HG02678 (cell line): ENCODE results near the gene ERVV-1.
"Not testable (repeated sequence)": the region's sequence is repeated elsewhere in the genome, so short reads cannot be mapped to it uniquely, and the experiment has no call there.

ENCODE experiments used
- ATAC-seq: cut with Tn5 transposase; IDR thresholded peaks from one replicate; pipeline ENCODE4 v1.9.1; 2021; ENCODE audit warnings: mild to moderate bottlenecking, moderate library complexity; ENCODE audit not compliant: unreplicated experiment

ERVV-1 gene, protein sequence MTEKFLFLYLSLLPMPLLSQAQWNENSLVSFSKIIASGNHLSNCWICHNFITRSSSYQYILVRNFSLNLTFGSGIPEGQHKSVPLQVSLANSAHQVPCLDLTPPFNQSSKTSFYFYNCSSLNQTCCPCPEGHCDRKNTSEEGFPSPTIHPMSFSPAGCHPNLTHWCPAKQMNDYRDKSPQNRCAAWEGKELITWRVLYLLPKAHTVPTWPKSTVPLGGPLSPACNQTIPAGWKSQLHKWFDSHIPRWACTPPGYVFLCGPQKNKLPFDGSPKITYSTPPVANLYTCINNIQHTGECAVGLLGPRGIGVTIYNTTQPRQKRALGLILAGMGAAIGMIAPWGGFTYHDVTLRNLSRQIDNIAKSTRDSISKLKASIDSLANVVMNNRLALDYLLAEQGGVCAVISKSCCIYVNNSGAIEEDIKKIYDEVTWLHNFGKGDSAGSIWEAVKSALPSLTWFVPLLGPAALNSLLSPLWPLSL

DNA sequence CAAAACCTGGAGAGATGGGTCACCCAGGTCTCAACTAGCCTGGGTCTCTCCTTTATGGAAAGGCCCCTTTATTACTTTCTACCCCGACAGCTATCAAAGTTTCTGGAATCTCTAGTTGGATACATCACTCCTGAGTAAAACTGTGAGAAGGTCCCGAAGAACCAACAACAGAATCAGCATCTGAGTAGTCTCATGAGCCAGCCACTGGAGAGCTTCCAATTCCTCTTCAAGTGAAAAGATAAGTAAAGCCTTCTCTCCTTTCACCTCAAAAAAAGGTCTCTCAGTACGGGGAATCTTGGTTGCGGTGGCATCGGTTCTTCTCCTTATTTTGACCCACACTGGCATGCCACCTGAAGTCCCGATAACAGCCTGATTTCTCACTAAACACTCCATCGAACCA is at the start of gene ERVV-1:
ERVV-1 (plus strand) TSS at position 301 of the 400 bp plus-strand sequence. CDS start 170 bp downstream, outside the sequence.
- no peak for ATAC-seq

DNA sequence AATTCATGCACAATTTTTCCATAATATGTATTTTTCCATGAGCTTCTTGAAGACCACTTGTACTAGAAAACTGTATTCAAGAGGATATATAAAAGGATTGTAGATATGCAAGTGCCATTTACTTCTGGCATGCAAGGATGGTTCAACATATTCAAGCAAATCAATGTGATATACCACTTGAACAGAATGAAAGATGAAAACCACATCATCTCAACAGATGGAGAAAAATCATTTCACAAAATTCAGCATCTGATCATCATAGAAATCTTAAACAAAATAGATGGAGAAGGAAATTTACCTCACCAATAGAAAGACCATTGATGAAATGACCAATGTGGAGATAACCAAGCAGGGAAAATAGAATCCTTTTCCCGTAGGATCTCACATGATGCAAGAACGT is 45.9 kb upstream of the ERVV-1 start:
- no peak for ATAC-seq

DNA sequence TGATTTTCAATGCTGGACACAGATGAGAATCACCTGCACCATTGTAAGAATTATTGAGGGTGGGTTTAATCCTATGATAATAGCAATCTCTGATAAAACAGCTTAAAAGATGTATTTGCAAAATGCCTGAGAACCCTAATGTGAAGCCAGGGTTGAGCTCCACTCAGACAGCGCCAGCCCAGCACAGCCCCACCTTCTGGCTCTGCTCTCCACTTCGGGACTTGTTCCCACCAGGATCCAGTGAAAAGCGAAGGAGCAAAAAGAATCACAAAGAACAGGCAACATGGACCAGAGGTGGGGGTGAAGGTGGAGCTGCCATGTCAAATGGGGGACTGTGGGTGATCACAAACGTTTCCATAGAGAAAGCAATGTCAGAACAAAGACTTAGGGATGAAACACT is 32.4 kb upstream of the ERVV-1 start:
- ATAC-seq, result no peak

DNA sequence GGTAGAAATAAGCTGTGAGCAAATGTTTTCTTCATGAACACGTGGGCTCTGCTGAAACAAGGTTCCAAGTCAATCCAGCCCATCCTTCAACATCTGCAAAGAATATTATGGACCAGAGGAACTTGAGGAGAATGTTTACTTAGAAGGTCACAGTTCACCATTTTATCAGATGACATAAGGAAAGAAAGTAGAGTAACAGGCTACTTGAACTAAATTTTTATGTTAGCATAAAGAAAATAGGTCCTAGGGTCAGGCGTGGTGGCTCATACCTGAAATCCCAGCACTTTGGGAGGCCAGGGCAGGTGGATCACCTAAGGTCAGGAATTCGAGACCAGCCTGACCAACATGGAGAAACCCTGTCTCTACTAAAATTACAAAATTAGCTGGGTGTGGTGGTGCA is 30.6 kb upstream of the ERVV-1 start:
- not testable (repeated sequence) for ATAC-seq

- no peak for ATAC-seq
These were observed 26.5 kb upstream of the ERVV-1 start for GRCh38 chr19:52987221-52987620.

DNA sequence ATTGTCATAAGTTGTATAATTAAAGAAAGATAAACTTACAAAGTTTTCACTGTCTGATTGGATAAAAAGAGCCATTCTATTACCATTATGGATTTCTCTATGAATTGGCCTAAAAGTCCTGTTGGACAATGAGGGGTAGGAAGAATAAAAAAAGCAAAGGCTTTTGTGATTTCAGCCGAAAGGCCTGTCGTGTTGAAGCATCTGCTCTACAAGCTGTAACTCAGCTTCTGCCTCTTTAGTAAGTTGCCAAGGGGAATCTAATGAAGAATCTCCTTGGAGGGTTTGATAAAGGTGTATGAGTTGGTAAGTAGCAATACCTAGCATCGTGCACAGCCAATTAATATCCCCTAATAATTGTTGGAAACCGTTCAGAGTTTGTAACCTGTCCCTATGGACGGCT is 25.2 kb upstream of the ERVV-1 start:
- no peak for ATAC-seq

DNA sequence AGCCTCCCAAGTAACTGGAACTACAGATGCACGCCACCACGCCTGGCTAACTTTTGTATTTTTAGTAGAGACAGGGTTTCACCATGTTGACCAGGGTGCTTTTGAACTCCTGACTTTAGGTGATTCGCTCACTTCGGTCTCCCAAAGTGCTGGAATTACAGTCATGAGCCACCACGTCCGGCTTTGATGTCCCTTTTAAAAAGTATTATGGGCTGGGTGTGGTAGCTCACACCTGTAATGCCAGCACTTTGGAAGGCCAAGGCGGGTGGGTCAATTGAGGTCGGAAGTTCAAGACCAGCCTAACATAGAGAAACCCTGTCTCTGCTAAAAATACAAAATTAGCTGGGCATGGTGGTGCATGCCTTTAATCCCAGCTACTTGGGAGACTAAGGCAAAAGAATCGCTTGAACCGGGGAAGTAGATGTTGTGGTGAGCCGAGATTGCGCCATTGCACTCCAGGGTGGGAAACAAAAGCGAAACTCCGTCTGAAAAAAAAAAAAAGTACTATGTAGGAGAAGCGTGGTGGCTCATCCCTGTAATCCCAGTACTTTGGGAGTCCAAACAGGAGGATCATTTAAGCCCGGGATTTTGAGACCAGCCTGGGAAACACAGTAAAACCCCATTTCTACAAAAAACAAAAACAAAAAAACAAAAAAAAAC is 22.8 kb upstream of the ERVV-1 start:
- no peak for ATAC-seq

DNA sequence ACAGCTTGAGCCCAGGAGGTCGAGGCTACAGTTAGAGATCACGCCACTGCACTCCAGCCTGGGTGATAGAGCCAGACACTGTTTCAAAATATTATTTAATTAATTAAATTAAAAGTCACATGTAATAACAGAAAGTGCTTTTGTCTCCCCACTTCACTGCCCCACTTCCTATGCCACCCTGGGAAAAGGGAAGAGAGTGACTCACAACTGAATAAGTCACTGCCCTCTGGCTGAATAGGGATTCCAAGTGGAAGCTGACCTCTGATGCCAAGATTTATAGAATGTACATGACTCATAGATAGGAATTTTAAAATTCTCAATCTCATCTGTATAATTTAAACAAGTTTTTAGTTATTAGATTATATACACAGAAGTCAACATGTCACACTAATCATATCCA is 22.2 kb upstream of the ERVV-1 start:
- no peak for ATAC-seq

DNA sequence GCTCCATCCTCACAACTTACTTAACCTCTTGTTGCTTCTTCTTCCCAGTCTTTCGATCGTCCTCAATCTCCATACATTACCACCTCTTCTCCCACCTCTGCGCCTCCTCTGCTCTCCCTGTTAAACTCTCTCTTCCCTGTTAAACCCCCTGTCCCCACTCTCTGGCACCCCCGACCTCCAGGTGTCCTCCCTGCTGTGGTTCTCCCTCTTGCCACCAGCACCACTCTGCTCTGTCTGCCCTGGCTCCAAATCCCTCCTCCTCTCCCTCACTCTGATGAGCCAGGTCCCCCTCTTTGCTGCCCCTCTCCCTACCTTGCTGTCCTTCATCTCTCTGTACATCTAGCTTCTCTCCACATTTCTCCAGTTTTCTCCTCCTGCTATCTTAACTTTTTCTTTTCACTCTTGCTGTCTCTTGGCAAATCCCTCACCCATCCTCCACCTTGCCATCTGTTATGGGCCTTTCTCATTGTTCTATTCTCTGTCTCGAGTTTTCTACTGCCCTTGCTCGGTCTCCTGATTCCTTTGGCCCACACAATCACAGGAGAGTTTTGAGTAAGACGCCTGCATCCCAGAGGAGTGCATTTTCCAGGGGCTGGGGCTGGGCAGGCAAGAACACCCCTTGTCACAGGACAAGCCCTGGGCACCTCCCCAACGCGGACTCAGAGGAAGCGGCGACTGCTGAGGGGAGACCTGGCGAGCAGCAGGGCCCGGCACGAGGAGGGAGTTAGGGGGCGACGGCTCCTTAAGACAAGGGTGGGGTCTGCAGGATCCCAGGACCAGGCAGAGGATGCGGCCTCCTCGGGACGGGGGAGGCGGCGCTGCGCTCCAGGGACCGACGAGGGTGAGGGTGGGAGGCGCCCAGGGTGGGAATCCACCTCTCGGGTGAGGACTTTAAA is 21.4 kb upstream of the ERVV-1 start:
- no peak for ATAC-seq

- ATAC-seq, result no peak
These were observed 20.2 kb upstream of the ERVV-1 start for GRCh38 chr19:52993342-52994178.

- no peak for ATAC-seq
These were observed 18.0 kb upstream of the ERVV-1 start for GRCh38 chr19:52995711-52996110.

DNA sequence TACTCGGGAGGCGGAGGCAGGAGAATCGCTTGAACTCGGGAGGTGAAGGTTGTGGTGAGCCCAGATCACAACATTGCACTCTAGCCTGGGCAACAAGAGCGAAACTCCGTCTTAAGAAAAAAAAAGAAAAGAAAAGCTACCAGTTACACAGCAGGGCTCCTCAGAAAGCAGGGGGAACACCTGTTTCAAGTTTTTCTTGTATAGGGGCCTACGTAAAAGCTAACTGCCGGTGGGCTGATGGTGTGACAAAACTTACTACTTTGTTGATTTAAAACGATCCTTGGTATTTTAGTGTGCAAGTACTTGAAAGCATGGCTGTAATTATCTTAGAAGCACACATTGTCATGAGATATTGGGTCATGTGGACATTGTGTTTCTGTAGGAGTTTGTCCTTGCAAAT is 15.7 kb upstream of the ERVV-1 start:
- ATAC-seq, result no peak

DNA sequence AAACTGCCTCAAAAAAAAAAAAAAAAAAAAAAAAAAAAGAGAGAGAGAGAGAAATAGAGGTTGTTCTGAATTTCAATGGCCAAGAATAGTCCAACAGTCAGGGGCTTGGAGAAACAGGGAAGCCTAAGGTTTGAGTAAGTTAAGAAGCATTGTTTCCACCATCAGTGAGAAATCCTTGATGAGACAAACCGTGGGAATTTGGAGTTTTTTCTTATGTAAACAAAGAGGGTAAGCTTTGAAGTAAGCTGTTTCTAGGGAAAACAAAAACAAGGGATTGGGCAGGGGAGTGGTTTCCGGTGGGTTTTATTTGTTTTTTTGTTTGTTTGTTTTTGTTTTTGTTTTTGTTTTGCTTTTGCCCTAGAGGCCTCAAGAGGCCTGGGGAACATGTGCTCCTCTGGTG is 11.2 kb upstream of the ERVV-1 start:
- no peak for ATAC-seq

DNA sequence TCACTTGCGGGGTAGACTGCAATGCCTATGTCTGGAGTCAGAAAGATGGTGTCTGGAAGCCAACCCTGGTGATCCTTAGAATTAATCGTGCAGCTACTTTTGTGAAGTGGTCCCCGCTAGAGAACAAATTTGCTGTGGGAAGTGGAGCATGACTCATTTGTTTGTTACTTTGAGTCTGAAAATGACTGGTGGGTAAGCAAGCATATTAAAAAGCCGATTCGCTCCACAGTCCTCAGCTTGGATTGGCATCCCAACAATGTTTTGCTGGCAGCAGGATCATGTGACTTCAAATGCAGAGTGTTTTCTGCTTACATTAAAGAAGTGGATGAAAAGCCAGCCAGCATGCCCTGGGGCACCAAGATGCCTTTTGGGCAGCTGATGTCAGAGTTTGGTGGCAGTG is 9.5 kb upstream of the ERVV-1 start:
- ATAC-seq, result no peak

DNA sequence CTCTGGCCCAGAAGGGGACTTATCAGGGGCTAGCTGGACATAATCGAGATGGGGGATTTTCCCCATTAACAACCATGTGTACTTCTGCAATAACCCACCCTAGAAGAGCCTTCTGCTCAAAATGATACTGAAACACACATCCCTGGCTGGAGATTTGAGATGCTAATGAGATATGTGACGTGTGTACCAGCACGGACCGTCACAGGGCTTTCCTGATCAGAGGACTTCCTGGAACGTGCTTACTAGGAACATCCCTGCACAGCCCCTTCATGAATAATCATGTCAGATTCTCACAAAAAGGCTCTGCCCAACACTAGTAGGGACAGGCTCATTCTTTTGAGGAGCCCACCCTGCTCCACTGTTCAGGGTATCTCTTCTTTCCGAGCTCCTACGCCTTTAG is 6.5 kb upstream of the ERVV-1 start:
- ATAC-seq, result no peak

- ATAC-seq, result no peak
These were observed 6.1 kb upstream of the ERVV-1 start for GRCh38 chr19:53007606-53008005.

GRCh38 chr19:53008061-53008778 is 5.5 kb upstream of the ERVV-1 start:
- ATAC-seq, result no peak

DNA sequence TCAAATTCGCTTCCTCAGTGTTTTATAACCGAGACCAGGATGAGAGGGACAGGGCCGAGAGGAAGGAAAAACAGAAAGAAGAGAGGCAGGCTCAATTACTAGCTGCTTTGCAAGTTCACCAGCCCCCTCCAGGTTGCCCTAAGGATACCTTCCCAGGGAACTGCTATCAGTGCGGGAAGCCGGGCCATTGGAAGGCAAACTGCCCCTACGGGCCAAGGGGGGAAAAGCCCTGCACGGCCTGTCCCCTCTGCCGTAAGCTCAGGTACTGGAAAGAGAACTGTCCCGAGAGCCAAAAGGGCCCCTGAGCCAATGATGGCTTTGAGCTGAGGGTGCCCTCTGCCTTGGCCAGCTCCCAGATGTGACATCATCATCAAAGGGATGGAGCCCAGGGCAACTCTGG is 3.2 kb upstream of the ERVV-1 start:
- ATAC-seq, result no peak

DNA sequence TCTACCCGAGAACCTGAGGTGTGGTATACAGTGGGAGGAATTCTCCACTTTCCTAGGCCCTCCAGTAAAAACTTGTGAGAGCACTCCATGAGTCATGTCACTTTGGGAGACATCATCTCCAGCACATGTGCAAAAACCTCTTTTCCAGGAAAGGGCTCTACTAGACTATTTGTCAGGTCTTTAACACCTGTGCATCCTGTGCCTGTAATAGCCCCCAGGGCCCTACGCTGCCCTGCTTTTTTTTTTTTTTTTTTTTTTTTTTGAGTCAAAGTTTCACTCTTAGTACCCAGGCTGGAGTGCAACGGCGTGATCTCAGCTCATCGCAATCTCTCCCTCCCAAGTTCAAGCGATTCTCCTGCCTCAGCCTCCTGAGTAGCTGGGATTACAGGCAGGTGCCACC is 1.7 kb upstream of the ERVV-1 start:
- ATAC-seq, result no peak

DNA sequence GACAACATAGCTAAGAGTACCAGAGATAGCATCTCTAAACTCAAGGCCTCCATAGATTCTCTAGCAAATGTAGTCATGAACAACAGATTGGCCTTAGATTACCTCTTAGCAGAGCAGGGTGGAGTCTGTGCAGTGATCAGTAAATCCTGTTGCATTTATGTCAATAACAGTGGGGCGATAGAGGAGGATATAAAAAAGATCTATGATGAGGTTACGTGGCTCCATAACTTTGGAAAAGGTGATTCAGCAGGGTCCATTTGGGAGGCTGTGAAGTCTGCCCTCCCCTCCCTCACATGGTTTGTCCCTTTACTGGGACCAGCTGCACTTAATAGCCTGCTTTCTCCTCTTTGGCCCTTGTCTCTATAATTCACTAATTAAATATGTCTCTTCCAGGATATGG is 1.4 kb downstream of the ERVV-1 start:
- no peak for ATAC-seq
